OCI-LY1 (cell line): ENCODE results near the gene ARGLU1.

Experiments
- H2AFZ ChIP-seq: fragments of 200-600 bp; sonication (generic), shearing (Covaris generic); 2 replicates; pipeline ENCODE4 v1.6.0; 2014; ENCODE audit warnings: antibody characterized with exemption, mild to moderate bottlenecking, low read length
- H3F3A ChIP-seq: fragments of 200-600 bp; sonication (generic), shearing (Covaris generic); 2 replicates; pipeline ENCODE4 v1.6.0; 2014; ENCODE audit warnings: mild to moderate bottlenecking, antibody characterized with exemption, low read length, moderate library complexity; ENCODE audit not compliant: insufficient read depth
- H3K27ac ChIP-seq: fragments of 200-600 bp; sonication (generic); 2 replicates; pipeline ENCODE4 v1.5.1; 2014; ENCODE audit warnings: low read length, mixed run types, mild to moderate bottlenecking, low read depth; ENCODE audit not compliant: poor library complexity, severe bottlenecking
- H3K27me3 ChIP-seq: fragments of 200-600 bp; sonication (generic); 2 replicates; pipeline ENCODE4 v1.6.0; 2014; ENCODE audit warnings: antibody characterized with exemption, mild to moderate bottlenecking, low read length, moderate library complexity; ENCODE audit not compliant: insufficient read depth
- H3K36me3 ChIP-seq: fragments of 200-600 bp; sonication (generic); 2 replicates; pipeline ENCODE4 v1.6.1; 2014; ENCODE audit warnings: mild to moderate bottlenecking, antibody characterized with exemption, low read length, moderate library complexity, mixed read lengths; ENCODE audit not compliant: insufficient read depth
- H3K4me1 ChIP-seq: fragments of 200-600 bp; sonication (generic); 2 replicates; pipeline ENCODE4 v1.5.1; 2014; ENCODE audit warnings: mild to moderate bottlenecking, low read length, moderate library complexity; ENCODE audit not compliant: insufficient read depth, severe bottlenecking
- H3K4me2 ChIP-seq: fragments of 200-600 bp; sonication (generic), shearing (Covaris generic); 2 replicates; pipeline ENCODE4 v1.6.1; 2014; ENCODE audit warnings: low read length
- H3K4me3 ChIP-seq: fragments of 200-600 bp; sonication (generic); 2 replicates; pipeline ENCODE4 v1.5.1; 2014; ENCODE audit warnings: low read length, low read depth, mild to moderate bottlenecking, mixed read lengths; ENCODE audit not compliant: poor library complexity, severe bottlenecking
- H3K79me2 ChIP-seq: fragments of 200-600 bp; shearing (Covaris generic); 2 replicates; pipeline ENCODE4 v1.6.1; 2016; ENCODE audit warnings: mixed run types, low read length, mixed read lengths; ENCODE audit not compliant: insufficient read depth
- H3K9ac ChIP-seq: fragments of 200-600 bp; sonication (generic), shearing (Covaris generic); 2 replicates; pipeline ENCODE4 v1.6.1; 2014; ENCODE audit warnings: mild to moderate bottlenecking, low read length, mixed read lengths
- H3K9me2 ChIP-seq: fragments of 200-600 bp; sonication (generic), shearing (Covaris generic); 2 replicates; pipeline ENCODE4 v1.6.1; 2014; ENCODE audit warnings: low read depth, mild to moderate bottlenecking, low read length, mixed read lengths
- H3K9me3 ChIP-seq: fragments of 200-600 bp; shearing (Covaris generic); 2 replicates; pipeline ENCODE4 v1.6.1; 2014; ENCODE audit warnings: low read length, mixed read lengths
- H4K20me1 ChIP-seq: fragments of 200-600 bp; sonication (generic), shearing (Covaris generic); 2 replicates; pipeline ENCODE4 v1.6.0; 2016; ENCODE audit warnings: mild to moderate bottlenecking, low read length; ENCODE audit not compliant: insufficient read depth
- EZH2 ChIP-seq: fragments of 200-600 bp; sonication (generic), shearing (Covaris generic); IDR thresholded peaks from 2 replicates; pipeline ENCODE4 v1.8.0; 2017; ENCODE audit warnings: borderline replicate concordance, mixed run types, mild to moderate bottlenecking, antibody characterized with exemption, low read length, moderate library complexity, mixed read lengths
- TF ChIP-seq, protein P1 (sequence below): fragments of 200-600 bp; sonication (generic), shearing (Covaris generic); IDR thresholded peaks from 2 replicates; pipeline ENCODE4 v1.5.1; 2017; ENCODE audit warnings: mild to moderate bottlenecking, antibody characterized with exemption, low read length, moderate library complexity, mixed read lengths

Gene ARGLU1

GRCh38 chr13:106526738-106527444, 41.0 kb downstream of the ARGLU1 start:
- Histone ChIP-seq H3K9ac (no peak overlapping the region), H3K9me3 (no peaks in the 10 kb centered on the region), H3K4me2 (no peak overlapping the region), H3K27me3 (no peaks in the 10 kb centered on the region), H3K27ac (no peak overlapping the region), H3K36me3 (no peaks in the 10 kb centered on the region), H4K20me1 (no peaks in the 10 kb centered on the region; the same call in 1 of the 2 replicates), H3K4me3 (no peak overlapping the region), H3K4me1 (no peaks in the 10 kb centered on the region), H3F3A (no peaks in the 10 kb centered on the region), H3K9me2 (no peaks in the 10 kb centered on the region), H3K79me2 (no peaks in the 10 kb centered on the region), H2AFZ (no peak overlapping the region)
- TF ChIP-seq, protein P1, sequence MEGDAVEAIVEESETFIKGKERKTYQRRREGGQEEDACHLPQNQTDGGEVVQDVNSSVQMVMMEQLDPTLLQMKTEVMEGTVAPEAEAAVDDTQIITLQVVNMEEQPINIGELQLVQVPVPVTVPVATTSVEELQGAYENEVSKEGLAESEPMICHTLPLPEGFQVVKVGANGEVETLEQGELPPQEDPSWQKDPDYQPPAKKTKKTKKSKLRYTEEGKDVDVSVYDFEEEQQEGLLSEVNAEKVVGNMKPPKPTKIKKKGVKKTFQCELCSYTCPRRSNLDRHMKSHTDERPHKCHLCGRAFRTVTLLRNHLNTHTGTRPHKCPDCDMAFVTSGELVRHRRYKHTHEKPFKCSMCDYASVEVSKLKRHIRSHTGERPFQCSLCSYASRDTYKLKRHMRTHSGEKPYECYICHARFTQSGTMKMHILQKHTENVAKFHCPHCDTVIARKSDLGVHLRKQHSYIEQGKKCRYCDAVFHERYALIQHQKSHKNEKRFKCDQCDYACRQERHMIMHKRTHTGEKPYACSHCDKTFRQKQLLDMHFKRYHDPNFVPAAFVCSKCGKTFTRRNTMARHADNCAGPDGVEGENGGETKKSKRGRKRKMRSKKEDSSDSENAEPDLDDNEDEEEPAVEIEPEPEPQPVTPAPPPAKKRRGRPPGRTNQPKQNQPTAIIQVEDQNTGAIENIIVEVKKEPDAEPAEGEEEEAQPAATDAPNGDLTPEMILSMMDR: no peak
- no peak for TF ChIP-seq EZH2

GRCh38 chr13:106525865-106526264, 42.1 kb downstream of the ARGLU1 start:
- Histone ChIP-seq H3K9me2 (no peaks in the 10 kb centered on the region), H3K27ac (no peak overlapping the region), H3K4me2 (no peak overlapping the region), H3K36me3 (no peaks in the 10 kb centered on the region), H3K27me3 (no peaks in the 10 kb centered on the region), H3K9ac (no peak overlapping the region), H3K79me2 (no peaks in the 10 kb centered on the region), H3K9me3 (no peaks in the 10 kb centered on the region), H3F3A (no peaks in the 10 kb centered on the region), H3K4me1 (no peaks in the 10 kb centered on the region), H4K20me1 (no peaks in the 10 kb centered on the region; the same call in 1 of the 2 replicates), H3K4me3 (no peak overlapping the region), H2AFZ (no peak overlapping the region)
- TF ChIP-seq, protein P1: no peak
- no peak for TF ChIP-seq EZH2

GRCh38 chr13:106524108-106524507, 43.8 kb downstream of the ARGLU1 start:
- TF ChIP-seq EZH2: no peak
- TF ChIP-seq, protein P1: no peak
- H2AFZ ChIP-seq: no peak overlapping the region
- no peak overlapping the region for H3K4me2 ChIP-seq
- H3K27ac ChIP-seq: no peak overlapping the region
- no peaks in the 10 kb centered on the region for H3K27me3 ChIP-seq
- H3K9me3 ChIP-seq: no peaks in the 10 kb centered on the region
- no peaks in the 10 kb centered on the region for H3K36me3 ChIP-seq
- no peak overlapping the region for H3K4me3 ChIP-seq
- no peaks in the 10 kb centered on the region for H3F3A ChIP-seq
- H4K20me1 ChIP-seq: no peaks in the 10 kb centered on the region
- H3K9ac ChIP-seq: no peak overlapping the region
- no peaks in the 10 kb centered on the region for H3K4me1 ChIP-seq
- H3K9me2 ChIP-seq: no peaks in the 10 kb centered on the region
- no peaks in the 10 kb centered on the region for H3K79me2 ChIP-seq
